Transverse colon (tissue), 3 donors: ENCODE measurements around the gene PIGC.

Source experiments
- POLR2A ChIP-seq: fragments of 450-650 bp; IDR thresholded peaks from one replicate; pipeline ENCODE4 v1.6.1; 2016; ENCODE audit warnings: antibody characterized with exemption, mild to moderate bottlenecking, moderate library complexity
- TF ChIP-seq, protein P1 (sequence below), 5 experiments: fragments of 200-600 bp in 3 of 5; fragments of 450-650 bp in 2 of 5; sonication (generic) in 3 of 5; IDR thresholded peaks; 1 replicate in 2 of 5; 2 replicates in 3 of 5; pipeline ENCODE4 v1.5.1; 2016 to 2017; ENCODE audit warnings: antibody characterized with exemption in 5 of 5, inconsistent platforms in 3 of 5, mild to moderate bottlenecking in 2 of 5, moderate library complexity in 1 of 5

DNA sequence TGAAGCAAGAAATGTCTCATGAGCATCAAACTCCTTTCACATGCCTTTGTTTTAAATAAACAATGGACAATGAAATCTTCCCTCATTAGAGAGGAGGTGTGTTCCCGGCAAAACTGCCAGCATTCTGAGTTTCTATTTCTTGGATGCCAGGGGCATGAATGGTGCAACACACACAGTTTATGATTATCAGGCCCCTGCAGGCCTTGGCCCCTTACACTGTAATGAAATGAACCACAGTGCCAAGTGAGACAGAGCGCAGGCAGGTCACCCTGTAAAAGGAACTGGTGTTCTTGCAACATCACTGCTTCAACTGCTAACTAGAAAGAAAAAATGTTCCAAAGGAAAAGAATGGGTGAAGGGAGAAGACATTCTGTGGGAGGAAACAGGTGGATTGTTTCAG, 3.8 kb upstream of the PIGC start:
- TF ChIP-seq, protein P1, sequence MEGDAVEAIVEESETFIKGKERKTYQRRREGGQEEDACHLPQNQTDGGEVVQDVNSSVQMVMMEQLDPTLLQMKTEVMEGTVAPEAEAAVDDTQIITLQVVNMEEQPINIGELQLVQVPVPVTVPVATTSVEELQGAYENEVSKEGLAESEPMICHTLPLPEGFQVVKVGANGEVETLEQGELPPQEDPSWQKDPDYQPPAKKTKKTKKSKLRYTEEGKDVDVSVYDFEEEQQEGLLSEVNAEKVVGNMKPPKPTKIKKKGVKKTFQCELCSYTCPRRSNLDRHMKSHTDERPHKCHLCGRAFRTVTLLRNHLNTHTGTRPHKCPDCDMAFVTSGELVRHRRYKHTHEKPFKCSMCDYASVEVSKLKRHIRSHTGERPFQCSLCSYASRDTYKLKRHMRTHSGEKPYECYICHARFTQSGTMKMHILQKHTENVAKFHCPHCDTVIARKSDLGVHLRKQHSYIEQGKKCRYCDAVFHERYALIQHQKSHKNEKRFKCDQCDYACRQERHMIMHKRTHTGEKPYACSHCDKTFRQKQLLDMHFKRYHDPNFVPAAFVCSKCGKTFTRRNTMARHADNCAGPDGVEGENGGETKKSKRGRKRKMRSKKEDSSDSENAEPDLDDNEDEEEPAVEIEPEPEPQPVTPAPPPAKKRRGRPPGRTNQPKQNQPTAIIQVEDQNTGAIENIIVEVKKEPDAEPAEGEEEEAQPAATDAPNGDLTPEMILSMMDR (IDR thresholded peaks at IDR 0.05) = no peak
- no peak for TF ChIP-seq POLR2A
